ENCODE results near the gene BMP4.

BMP4 gene

DNA sequence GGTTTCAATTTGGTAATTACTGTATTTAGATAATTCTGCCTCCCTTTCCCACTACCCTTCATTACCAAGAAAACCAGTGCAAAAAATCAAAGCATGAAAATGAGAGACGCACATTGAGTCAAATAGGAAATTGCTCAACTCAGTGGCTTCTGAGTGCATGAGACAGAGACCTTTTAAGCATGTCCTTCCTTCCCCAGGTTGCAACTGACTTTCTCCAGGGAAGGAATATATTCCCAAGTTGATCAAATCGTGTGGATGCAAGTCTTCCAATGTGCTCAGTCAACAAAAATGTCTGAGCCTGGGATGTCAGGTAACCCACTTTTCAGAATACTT lies 12.9 kb downstream of the BMP4 start:
- no peak for DNase-seq

GRCh38 chr14:53942970-53943750 lies 13.5 kb downstream of the BMP4 start:
- no peak for DNase-seq

DNA sequence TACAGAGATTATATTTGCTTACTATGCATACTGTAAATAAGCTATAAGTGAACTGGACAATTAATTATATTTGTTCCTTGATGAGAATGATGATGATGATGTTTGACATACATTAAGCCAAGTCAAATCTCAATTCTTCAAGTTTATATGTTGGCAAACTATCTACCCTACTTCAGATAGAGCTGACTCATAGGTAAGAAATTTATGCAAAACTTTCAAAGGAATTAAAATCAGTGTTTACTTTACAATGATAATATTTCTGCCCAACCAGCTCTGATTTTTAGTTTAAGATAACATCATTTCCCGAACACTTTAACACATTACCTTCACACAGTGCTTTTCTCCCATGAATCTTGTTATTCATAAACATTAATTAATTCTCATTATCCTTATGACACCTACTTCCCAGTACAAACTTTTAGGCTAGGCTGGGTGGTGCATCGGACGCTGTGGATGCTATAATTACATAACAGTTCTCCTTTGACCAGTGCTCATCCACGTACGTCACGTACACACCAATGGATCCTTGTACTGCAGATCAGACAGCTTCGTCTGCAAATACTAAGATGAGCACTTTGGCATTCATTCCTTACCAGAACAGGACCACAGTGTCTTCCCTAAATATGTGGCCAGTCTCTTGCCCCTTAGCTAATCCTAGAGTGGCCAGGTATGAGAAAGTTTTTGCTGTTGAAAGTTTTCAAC lies 18.3 kb downstream of the BMP4 start:
- DNase-seq = no peak

DNA sequence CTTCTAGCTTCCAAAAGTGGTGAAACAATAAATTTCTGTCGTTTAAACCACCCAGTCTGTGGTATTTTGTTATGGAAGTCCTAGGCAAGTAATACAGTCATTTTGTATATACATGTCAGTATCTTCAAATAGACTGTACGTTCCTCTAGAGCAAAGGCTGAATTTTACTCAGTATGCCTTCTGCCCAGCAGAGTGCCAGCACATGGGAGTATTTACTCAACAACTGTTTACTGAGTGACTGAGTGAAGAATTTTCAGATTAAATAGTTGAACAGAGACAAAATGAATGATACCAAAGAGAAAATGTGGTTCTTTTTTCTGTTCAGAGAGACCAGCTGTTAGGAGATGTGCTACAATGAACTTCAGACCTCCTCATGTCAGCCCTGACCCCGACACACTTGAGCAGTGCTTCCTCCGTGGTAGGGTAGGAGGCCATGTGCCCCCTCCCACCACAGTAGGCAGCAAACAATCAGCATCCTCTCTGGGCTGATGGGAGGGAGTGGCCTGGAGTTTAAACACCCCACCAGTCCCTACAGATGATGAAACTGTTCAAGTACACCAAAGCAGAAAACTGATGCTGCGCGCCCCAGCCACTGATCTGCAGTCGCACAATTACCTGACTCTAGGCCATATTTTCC lies 21.7 kb downstream of the BMP4 start:
- DNase-seq = no peak

GRCh38 chr14:53932966-53933365 lies 23.7 kb downstream of the BMP4 start:
- no peak for DNase-seq

- DNase-seq = peak in 2 of 6 experiments; percentile 10 to 39
Measured at GRCh38 chr14:53929871-53930715, 26.5 kb downstream of the BMP4 start.

GRCh38 chr14:53927171-53927570 lies 29.5 kb downstream of the BMP4 start:
- DNase-seq = no peak

DNA sequence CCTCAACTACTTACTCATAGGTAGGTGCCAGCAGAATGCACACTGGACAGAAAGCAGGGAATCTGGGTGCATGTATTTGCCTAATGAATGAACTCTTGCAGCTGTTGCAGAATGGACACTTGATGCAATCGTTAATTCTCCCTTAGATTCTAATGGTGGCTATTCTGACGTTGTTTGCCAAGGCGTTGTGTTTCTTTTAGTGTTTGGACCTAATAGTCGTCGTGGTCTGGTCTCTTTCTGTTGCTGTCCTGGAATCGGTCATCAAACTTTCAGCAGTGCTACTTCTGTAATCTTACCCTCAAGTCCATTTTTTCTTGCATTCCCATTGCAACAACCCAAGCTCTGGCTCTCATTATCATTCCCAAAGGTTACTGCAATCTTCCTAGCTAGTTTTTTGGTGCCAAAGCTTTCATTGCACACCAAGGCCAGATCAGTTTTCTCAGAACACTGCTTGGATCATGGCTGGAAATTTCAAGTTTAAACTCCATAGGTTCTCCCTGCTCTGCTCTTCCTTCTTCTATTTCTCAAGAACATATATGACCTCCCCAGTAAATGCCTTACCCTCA lies 31.3 kb downstream of the BMP4 start:
- DNase-seq = no peak

- no peak for DNase-seq
Measured at GRCh38 chr14:53924753-53925152, 31.9 kb downstream of the BMP4 start.

GRCh38 chr14:53921027-53921426 lies 35.6 kb downstream of the BMP4 start:
- no peak for DNase-seq

- DNase-seq = no peak
Measured at GRCh38 chr14:53916239-53916638, 40.4 kb downstream of the BMP4 start.

GRCh38 chr14:53915364-53916014 lies 41.1 kb downstream of the BMP4 start:
- DNase-seq = no peak

- no peak for DNase-seq
Measured at GRCh38 chr14:53912021-53912420, 44.6 kb downstream of the BMP4 start.

- DNase-seq = no peak
Measured at GRCh38 chr14:53908416-53908815, 48.2 kb downstream of the BMP4 start.

DNA sequence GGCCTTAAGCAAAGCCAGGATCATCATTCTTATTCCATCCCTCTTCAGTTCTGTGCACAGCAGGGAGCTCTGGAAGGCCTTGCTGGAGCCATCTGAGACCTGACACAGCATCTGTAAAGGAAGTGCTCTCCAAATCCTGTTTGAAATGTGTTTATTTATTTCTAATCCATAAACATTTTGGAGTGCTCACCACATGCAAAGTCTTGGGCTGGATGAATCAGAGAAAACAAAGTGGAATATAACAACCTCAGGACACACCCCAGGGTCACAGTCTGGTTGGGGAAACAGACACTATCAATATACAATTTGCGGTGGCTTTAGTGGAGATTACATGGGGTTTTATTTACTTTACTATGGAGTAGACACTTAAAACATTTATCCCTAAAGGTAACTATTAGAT lies 54.3 kb downstream of the BMP4 start:
- DNase-seq = no peak

DNA sequence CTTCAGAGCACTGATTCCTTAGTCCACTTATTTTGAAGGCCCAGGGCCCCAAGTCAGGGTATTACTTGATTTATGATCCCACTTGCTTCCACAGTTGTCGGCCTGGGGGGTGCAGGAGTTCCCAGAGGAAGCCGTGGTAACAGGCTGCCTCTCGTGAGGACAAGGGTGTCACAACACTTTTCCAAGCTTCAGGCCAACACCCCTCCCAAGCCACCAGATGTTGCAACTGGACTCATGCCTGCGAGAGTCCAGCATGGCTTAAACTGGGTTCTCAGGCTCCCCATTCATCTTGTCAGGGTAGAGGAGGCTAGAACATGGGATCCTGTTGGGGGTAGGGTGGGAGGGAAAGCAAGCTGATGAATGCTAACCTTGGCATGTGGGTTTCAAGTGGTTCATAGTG lies 56.1 kb downstream of the BMP4 start:
- DNase-seq = no peak
